Measurements from ENCODE around the gene LPP. TPM values are rescaled to one million over a fixed set of nuclear protein-coding genes. Genes with fewer than 3 reads are reported as not detected.

The LPP gene
- polyA plus RNA-seq, 1 donor (not counting 4 experiments of a cell fraction or from before 2014, with no cell fraction given): 16.0 TPM

DNA sequence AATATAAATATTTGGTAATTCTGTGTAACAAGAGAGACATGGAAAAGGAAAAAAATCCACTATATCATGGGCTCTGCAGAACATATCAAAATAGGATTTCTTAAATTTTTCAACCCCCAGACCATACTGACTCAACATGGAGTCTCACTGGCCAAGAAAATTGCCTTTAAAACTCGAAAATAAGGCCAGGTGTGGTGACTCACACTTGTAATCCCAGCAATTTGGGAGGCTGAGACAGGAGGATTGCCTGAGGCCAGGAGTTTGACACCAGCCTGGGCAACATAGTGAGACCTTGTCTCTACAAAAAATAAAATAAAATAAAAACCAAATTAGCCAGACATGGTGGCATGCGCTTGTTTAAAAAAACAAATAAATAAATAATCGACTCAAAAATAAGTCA lies 723.4 kb downstream of the LPP start:
- Histone ChIP-seq H3K9ac (ENCODE audit: control insufficient read depth, extremely low read depth, insufficient read depth, low read length) (no peak overlapping the region), H2AFZ (ENCODE audit: control insufficient read depth, low read length) (no peak overlapping the region), H3K4me2 (ENCODE audit: control insufficient read depth, extremely low read depth, insufficient read depth, low read depth, low read length) (no peak overlapping the region), H3K9me3 (ENCODE audit: control insufficient read depth, low read depth, low read length) (no peaks in the 10 kb centered on the region), H3K36me3 (ENCODE audit: control insufficient read depth in 2 of 2, extremely low read depth in 1 of 2, insufficient read depth in 2 of 2, low read length in 2 of 2) (peaks cover 0 to 4% of the 10 kb centered on the region in 2 experiments), H3K4me1 (ENCODE audit: control insufficient read depth, extremely low read depth, insufficient read depth, low read length) (peaks cover 15% of the 10 kb centered on the region), H3K27ac (ENCODE audit: control insufficient read depth, insufficient read depth, low read length) (no peak overlapping the region), H3K79me2 (ENCODE audit: control insufficient read depth, insufficient read depth, low read length) (no peaks in the 10 kb centered on the region), H4K20me1 (ENCODE audit: control insufficient read depth, extremely low read depth, insufficient read depth, low read length) (no peaks in the 10 kb centered on the region), H3K9me1 (ENCODE audit: control insufficient read depth, extremely low read depth, insufficient read depth, low read length) (no peaks in the 10 kb centered on the region), H3K4me3 (ENCODE audit: control insufficient read depth in 2 of 3, extremely low read depth in 1 of 3, insufficient read depth in 2 of 3, low read depth in 1 of 3, low read length in 3 of 3) (no peak overlapping the region), H3K27me3 (ENCODE audit: control insufficient read depth, extremely low read depth, insufficient read depth, low read length) (no peaks in the 10 kb centered on the region)
- no peak for FAIRE-seq
- dilution Hi-C loops (cut with MboI; ENCODE audit: extremely low pct_ligation_motif_present, low sequenced_read_pairs): no loop called here
- TF ChIP-seq, protein P1, sequence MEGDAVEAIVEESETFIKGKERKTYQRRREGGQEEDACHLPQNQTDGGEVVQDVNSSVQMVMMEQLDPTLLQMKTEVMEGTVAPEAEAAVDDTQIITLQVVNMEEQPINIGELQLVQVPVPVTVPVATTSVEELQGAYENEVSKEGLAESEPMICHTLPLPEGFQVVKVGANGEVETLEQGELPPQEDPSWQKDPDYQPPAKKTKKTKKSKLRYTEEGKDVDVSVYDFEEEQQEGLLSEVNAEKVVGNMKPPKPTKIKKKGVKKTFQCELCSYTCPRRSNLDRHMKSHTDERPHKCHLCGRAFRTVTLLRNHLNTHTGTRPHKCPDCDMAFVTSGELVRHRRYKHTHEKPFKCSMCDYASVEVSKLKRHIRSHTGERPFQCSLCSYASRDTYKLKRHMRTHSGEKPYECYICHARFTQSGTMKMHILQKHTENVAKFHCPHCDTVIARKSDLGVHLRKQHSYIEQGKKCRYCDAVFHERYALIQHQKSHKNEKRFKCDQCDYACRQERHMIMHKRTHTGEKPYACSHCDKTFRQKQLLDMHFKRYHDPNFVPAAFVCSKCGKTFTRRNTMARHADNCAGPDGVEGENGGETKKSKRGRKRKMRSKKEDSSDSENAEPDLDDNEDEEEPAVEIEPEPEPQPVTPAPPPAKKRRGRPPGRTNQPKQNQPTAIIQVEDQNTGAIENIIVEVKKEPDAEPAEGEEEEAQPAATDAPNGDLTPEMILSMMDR (optimal IDR thresholded peaks at IDR 0.05 in 1 of 3, IDR thresholded peaks at IDR 0.05 in 1 of 3, conservative IDR thresholded peaks at IDR 0.05 in 1 of 3; ENCODE audit: extremely low read depth in 1 of 3, insufficient read depth in 2 of 3, low read length in 3 of 3): no peak
- TF ChIP-seq EZH2 (IDR thresholded peaks at IDR 0.05; ENCODE audit: low read length): no peak
- DNase-seq (ENCODE audit: low read depth, low spot score): no peak

DNA sequence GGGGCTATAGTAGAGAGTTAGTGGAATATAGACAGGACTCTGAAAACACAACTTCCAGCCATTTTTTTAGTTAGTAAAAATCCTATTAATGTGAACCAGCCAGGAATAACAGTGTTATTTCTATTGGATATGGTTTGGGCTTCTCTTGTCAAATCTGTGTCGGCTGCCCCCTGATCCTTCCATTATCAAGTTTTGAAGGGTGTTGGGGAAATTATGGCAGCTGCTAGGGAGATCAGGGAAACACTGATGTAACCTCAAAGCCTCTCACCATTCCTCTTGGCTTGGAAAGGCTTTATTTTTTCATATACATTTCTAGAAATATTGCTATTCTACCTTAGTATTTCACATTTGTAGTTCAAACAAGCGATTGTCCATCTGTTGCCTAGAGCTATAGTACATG lies 724.1 kb downstream of the LPP start:
- no peaks in the 10 kb centered on the region for H3K79me2 ChIP-seq (ENCODE audit: control insufficient read depth, insufficient read depth, low read length)
- peaks cover 0 to 4% of the 10 kb centered on the region in 2 experiments for H3K36me3 ChIP-seq (ENCODE audit: control insufficient read depth in 2 of 2, extremely low read depth in 1 of 2, insufficient read depth in 2 of 2, low read length in 2 of 2)
- H2AFZ ChIP-seq (ENCODE audit: control insufficient read depth, low read length): no peak overlapping the region
- dilution Hi-C loops (cut with MboI; ENCODE audit: extremely low pct_ligation_motif_present, low sequenced_read_pairs): no loop called here
- H3K4me3 ChIP-seq (ENCODE audit: control insufficient read depth in 2 of 3, extremely low read depth in 1 of 3, insufficient read depth in 2 of 3, low read depth in 1 of 3, low read length in 3 of 3): no peak overlapping the region
- H3K4me2 ChIP-seq (ENCODE audit: control insufficient read depth, extremely low read depth, insufficient read depth, low read depth, low read length): no peak overlapping the region
- TF ChIP-seq EZH2 (IDR thresholded peaks at IDR 0.05; ENCODE audit: low read length): no peak
- TF ChIP-seq, protein P1 (optimal IDR thresholded peaks at IDR 0.05 in 1 of 3, IDR thresholded peaks at IDR 0.05 in 1 of 3, conservative IDR thresholded peaks at IDR 0.05 in 1 of 3; ENCODE audit: extremely low read depth in 1 of 3, insufficient read depth in 2 of 3, low read length in 3 of 3): no peak
- H3K27me3 ChIP-seq (ENCODE audit: control insufficient read depth, extremely low read depth, insufficient read depth, low read length): no peaks in the 10 kb centered on the region
- no peak overlapping the region for H3K9ac ChIP-seq (ENCODE audit: control insufficient read depth, extremely low read depth, insufficient read depth, low read length)
- peaks cover 17% of the 10 kb centered on the region for H3K4me1 ChIP-seq (ENCODE audit: control insufficient read depth, extremely low read depth, insufficient read depth, low read length)
- H4K20me1 ChIP-seq (ENCODE audit: control insufficient read depth, extremely low read depth, insufficient read depth, low read length): no peaks in the 10 kb centered on the region
- H3K27ac ChIP-seq (ENCODE audit: control insufficient read depth, insufficient read depth, low read length): no peak overlapping the region
- no peak for FAIRE-seq
- DNase-seq (ENCODE audit: low read depth, low spot score): no peak
- no peaks in the 10 kb centered on the region for H3K9me3 ChIP-seq (ENCODE audit: control insufficient read depth, low read depth, low read length)
- H3K9me1 ChIP-seq (ENCODE audit: control insufficient read depth, extremely low read depth, insufficient read depth, low read length): no peaks in the 10 kb centered on the region

Measured in keratinocyte (primary cell).